Breast epithelium (tissue), 4 donors: ENCODE results near the gene TRA2B. TPM values are rescaled to one million over a fixed set of nuclear protein-coding genes. Genes with fewer than 3 reads are reported as not detected.

Source experiments
- DNase-seq, 2 donors: peaks; one replicate each; pipeline ENCODE4 v3.0.0-alpha.2; 2019; ENCODE audit warnings: low spot score in 2 of 2
- H3K27ac ChIP-seq, 2 donors: fragments of 200-600 bp; sonication (generic) in 1 of 2; one replicate each; pipeline ENCODE4 v1.5.1; 2016 to 2019; ENCODE audit warnings: mild to moderate bottlenecking in 1 of 2
- H3K27me3 ChIP-seq, 2 donors: fragments of 200-600 bp; sonication (generic) in 1 of 2; one replicate each; pipeline versions ENCODE4 v1.5.1 to v1.6.0; 2017 to 2019; ENCODE audit warnings: control low read depth in 1 of 2, mild to moderate bottlenecking in 1 of 2
- H3K36me3 ChIP-seq: fragments of 200-600 bp; one replicate; pipeline ENCODE4 v1.5.1; 2019
- H3K4me1 ChIP-seq, 2 donors: fragments of 200-600 bp; sonication (generic); one replicate each; pipeline ENCODE4 v1.5.1; 2016 to 2019; ENCODE audit warnings: control low read depth in 1 of 2
- H3K4me3 ChIP-seq, 3 donors: fragments of 200-600 bp; sonication (generic); 1 replicate in 2 of 3; 2 replicates in 1 of 3; pipeline ENCODE4 v1.5.1; 2016 to 2019; ENCODE audit warnings: mild to moderate bottlenecking in 3 of 3, moderate library complexity in 2 of 3
- H3K9me3 ChIP-seq, 2 donors: fragments of 200-600 bp; sonication (generic) in 1 of 2; one replicate each; pipeline ENCODE4 v1.5.1; 2016 to 2019; ENCODE audit warnings: control low read depth in 1 of 2
- POLR2A ChIP-seq: fragments of 450-650 bp; IDR thresholded peaks from one replicate; pipeline ENCODE4 v1.6.1; 2016; ENCODE audit warnings: antibody characterized with exemption, mild to moderate bottlenecking, moderate library complexity
- POLR2AphosphoS5 ChIP-seq, 3 donors: sonication (generic); formaldehyde crosslinking; IDR thresholded peaks; one replicate each; pipeline ENCODE4 v1.6.1; 2017; ENCODE audit warnings: antibody characterized with exemption in 3 of 3
- intact Hi-C: fragments of 100-400 bp; cut with DNase I; formaldehyde crosslinking; loops from one replicate; pipeline ENCODE4 v1.15.1; 2023; ENCODE audit warnings: low total_unique reads
- total RNA-seq, 3 donors: library from RNA; depleted of rRNA; stranded (reverse); fragments of >200 nt; gene quantifications; one replicate each; pipeline ENCODE4 v1.1.0, GENCODE V29; 2016
- TF ChIP-seq, protein P1 (sequence below), 3 donors: fragments of 450-650 bp; IDR thresholded peaks; one replicate each; pipeline ENCODE4 v1.5.1; 2016 to 2017; ENCODE audit warnings: antibody characterized with exemption in 3 of 3, mild to moderate bottlenecking in 3 of 3, moderate library complexity in 3 of 3

The TRA2B gene
- total RNA-seq, 3 donors from 2014 or later = 163 to 278 (median 179) TPM

DNA sequence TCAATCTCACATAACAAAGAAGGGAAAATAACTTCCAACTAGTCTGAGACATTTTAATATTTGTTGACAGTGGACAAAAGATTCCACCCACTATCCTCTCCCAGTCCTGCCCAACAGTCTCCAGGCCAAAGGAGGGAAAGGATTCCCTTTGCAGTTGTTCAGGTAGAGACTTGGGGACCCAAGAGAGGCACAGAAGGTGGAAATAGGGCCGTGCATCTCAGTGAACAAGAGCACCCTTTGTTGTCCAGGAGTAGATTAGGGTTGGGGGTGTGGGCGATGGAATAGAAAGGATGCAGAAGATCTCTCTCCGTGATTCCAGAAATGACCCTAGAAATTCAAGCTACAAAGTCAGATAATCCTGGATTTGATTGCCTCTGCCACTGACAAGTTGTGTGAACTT is 44.8 kb upstream of the TRA2B start:
- intact Hi-C loops = loop anchor here (10.0 kb wide), 1 partner anchor 552 kb away; no protein-coding TSS in a partner anchor
- Histone ChIP-seq H3K36me3 (no peaks in the 10 kb centered on the region), H3K4me3 (no peak overlapping the region), H3K27me3 (no peaks in the 10 kb centered on the region), H3K4me1 (peaks cover 0 to 3% of the 10 kb centered on the region in 2 donors), H3K27ac (no peak overlapping the region), H3K9me3 (no peaks in the 10 kb centered on the region)
- no peak for TF ChIP-seq POLR2A
- TF ChIP-seq, protein P1, sequence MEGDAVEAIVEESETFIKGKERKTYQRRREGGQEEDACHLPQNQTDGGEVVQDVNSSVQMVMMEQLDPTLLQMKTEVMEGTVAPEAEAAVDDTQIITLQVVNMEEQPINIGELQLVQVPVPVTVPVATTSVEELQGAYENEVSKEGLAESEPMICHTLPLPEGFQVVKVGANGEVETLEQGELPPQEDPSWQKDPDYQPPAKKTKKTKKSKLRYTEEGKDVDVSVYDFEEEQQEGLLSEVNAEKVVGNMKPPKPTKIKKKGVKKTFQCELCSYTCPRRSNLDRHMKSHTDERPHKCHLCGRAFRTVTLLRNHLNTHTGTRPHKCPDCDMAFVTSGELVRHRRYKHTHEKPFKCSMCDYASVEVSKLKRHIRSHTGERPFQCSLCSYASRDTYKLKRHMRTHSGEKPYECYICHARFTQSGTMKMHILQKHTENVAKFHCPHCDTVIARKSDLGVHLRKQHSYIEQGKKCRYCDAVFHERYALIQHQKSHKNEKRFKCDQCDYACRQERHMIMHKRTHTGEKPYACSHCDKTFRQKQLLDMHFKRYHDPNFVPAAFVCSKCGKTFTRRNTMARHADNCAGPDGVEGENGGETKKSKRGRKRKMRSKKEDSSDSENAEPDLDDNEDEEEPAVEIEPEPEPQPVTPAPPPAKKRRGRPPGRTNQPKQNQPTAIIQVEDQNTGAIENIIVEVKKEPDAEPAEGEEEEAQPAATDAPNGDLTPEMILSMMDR (IDR thresholded peaks at IDR 0.05) = no peak
- no peak for TF ChIP-seq POLR2AphosphoS5 (IDR thresholded peaks at IDR 0.05)
- no peak for DNase-seq

DNA sequence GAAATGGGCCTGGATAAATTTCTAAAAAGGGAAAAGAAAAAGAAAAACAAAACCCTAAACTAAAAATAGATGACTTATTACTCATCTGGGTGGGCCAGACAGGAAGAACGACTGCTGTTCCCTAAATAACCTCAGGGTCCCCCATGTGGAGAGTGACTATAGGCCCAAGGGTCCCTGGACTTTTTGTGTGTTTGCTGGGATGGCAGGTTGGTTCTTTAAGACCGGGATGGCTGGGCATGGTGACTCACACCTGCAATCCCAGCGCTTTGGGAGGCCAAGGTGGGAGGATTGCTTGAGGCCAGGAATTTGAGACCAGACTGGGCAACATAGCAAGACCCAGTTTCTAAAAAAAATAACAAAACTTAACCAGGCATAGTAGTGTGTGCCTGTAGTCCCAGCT is 43.8 kb upstream of the TRA2B start:
- H3K9me3 ChIP-seq = no peaks in the 10 kb centered on the region
- TF ChIP-seq POLR2AphosphoS5 (IDR thresholded peaks at IDR 0.05) = no peak
- TF ChIP-seq, protein P1 (IDR thresholded peaks at IDR 0.05) = no peak
- no peak for TF ChIP-seq POLR2A
- no peak overlapping the region for H3K4me3 ChIP-seq
- H3K27me3 ChIP-seq = no peaks in the 10 kb centered on the region
- no peak overlapping the region for H3K27ac ChIP-seq
- H3K36me3 ChIP-seq = no peaks in the 10 kb centered on the region
- intact Hi-C loops = loop anchor here (10.0 kb wide), 1 partner anchor 553 kb away; no protein-coding TSS in a partner anchor
- no peak for DNase-seq
- H3K4me1 ChIP-seq = peaks cover 0 to 3% of the 10 kb centered on the region in 2 donors

DNA sequence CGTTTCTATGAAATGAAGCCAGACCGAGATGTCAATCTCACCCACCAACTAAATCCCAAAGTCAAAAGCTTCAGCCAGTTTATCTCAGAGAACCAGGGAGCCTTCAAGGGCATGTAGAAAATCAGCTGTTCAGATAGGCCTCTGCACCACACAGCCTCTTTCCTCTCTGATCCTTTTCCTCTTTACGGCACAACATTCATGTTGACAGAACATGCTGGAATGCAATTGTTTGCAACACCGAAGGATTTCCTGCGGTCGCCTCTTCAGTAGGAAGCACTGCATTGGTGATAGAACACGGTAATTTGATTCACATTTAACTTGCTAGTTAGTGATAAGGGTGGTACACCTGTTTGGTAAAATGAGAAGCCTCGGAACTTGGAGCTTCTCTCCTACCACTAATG is 41.9 kb upstream of the TRA2B start:
- intact Hi-C loops = loop anchor here (10.0 kb wide), 1 partner anchor 555 kb away; no protein-coding TSS in a partner anchor
- no peaks in the 10 kb centered on the region for H3K9me3 ChIP-seq

DNA sequence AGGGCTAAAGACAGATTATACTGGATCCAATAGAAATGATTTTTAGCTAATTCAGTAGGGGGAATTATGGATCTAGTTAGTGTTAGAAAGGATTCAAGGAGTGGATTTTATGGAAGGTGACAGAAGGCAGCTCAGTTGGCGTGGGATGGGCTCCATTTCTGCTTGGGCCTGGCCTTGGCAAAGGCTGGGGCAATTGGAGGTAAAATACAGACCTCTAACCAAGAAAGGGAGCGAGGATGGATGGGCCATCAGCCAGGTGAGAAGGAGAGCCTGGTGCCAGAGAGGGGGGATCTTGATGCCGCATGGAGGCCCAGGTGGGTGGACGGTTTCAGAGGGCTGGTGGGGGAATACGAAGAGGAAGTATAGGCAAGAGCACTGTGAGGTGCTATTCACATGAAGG is 40.7 kb upstream of the TRA2B start:
- TF ChIP-seq, protein P1 (IDR thresholded peaks at IDR 0.05) = no peak
- TF ChIP-seq POLR2A = no peak
- TF ChIP-seq POLR2AphosphoS5 (IDR thresholded peaks at IDR 0.05) = no peak
- Histone ChIP-seq H3K27me3 (no peaks in the 10 kb centered on the region), H3K36me3 (no peaks in the 10 kb centered on the region), H3K27ac (no peak overlapping the region), H3K4me3 (no peak overlapping the region), H3K9me3 (no peaks in the 10 kb centered on the region), H3K4me1 (peaks cover 0 to 1% of the 10 kb centered on the region in 2 donors)
- intact Hi-C loops = no loop called here
- DNase-seq = no peak

More for the DNA sequence above, 41.9 kb upstream of the TRA2B start:
- no peak overlapping the region for H3K27ac ChIP-seq
- H3K4me1 ChIP-seq = peaks cover 0 to 3% of the 10 kb centered on the region in 2 donors
- H3K36me3 ChIP-seq = no peaks in the 10 kb centered on the region
- H3K4me3 ChIP-seq = no peak overlapping the region
- no peaks in the 10 kb centered on the region for H3K27me3 ChIP-seq
- TF ChIP-seq POLR2AphosphoS5 (IDR thresholded peaks at IDR 0.05) = no peak
- TF ChIP-seq POLR2A = no peak
- TF ChIP-seq, protein P1 (IDR thresholded peaks at IDR 0.05) = no peak
- no peak for DNase-seq

DNA sequence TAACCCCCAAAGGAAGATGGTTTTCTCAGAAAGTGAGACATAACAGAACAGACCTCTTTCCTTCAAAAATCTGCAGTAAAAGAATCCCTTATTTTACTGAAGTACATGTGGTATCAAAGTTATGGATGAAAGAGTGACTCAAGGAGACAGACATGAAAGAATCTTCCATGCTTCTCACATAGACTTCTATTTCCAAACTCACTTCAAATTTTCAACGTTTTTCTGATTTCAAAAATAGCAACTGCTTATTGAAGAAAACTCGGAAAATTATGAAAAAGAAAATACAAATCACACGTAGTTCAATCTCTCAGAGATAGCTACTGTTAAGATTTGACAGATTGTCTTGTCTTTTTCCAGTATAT is 39.8 kb upstream of the TRA2B start:
- no peaks in the 10 kb centered on the region for H3K36me3 ChIP-seq
- TF ChIP-seq POLR2AphosphoS5 (IDR thresholded peaks at IDR 0.05) (no peak), POLR2A (no peak)
- TF ChIP-seq, protein P1 (IDR thresholded peaks at IDR 0.05) = no peak
- H3K9me3 ChIP-seq = no peaks in the 10 kb centered on the region
- intact Hi-C loops = no loop called here
- no peaks in the 10 kb centered on the region for H3K4me1 ChIP-seq
- H3K27me3 ChIP-seq = no peaks in the 10 kb centered on the region
- no peak for DNase-seq
- H3K4me3 ChIP-seq = no peak overlapping the region
- H3K27ac ChIP-seq = no peak overlapping the region
